Nephron progenitor cell (in vitro differentiated cells): Measurements from ENCODE around the gene GBX1.

Experiments
- DNase-seq: peaks from one replicate; pipeline ENCODE4 v3.0.0; 2021
- H3K27ac Mint-ChIP-seq: 2 replicates; pipeline ENCODE4 v1.8.0; 2021; ENCODE audit warnings: mild to moderate bottlenecking, moderate library complexity, mixed read lengths
- H3K27me3 Mint-ChIP-seq: 2 replicates; pipeline ENCODE4 v1.8.0; 2021; ENCODE audit warnings: mild to moderate bottlenecking, low read depth, mixed read lengths; ENCODE audit not compliant: poor library complexity
- H3K36me3 Mint-ChIP-seq: 2 replicates; pipeline ENCODE4 v1.8.0; 2021; ENCODE audit warnings: low read depth, mixed read lengths
- H3K4me1 Mint-ChIP-seq: 2 replicates; pipeline ENCODE4 v1.8.0; 2021; ENCODE audit warnings: mixed read lengths
- H3K4me3 Mint-ChIP-seq: 2 replicates; pipeline ENCODE4 v1.8.0; 2021; ENCODE audit warnings: mild to moderate bottlenecking, moderate library complexity, mixed read lengths
- H3K9me3 Mint-ChIP-seq: 2 replicates; pipeline ENCODE4 v1.8.0; 2021; ENCODE audit warnings: mild to moderate bottlenecking, moderate library complexity, mixed read lengths
- CTCF ChIP-seq: fragments of 200-600 bp; sonication (generic); IDR thresholded peaks from 2 replicates; pipeline ENCODE4 v1.5.0; 2021; ENCODE audit warnings: antibody characterized with exemption

Gene GBX1

GRCh38 chr7:151117565-151117964 is 49.9 kb downstream of the GBX1 start:
- Mint-ChIP-seq H3K27me3 (peaks cover 47% of the 10 kb centered on the region), H3K27ac (no peak overlapping the region), H3K9me3 (no peaks in the 10 kb centered on the region), H3K4me1 (peaks cover 21% of the 10 kb centered on the region), H3K4me3 (no peak overlapping the region), H3K36me3 (peaks cover 32% of the 10 kb centered on the region)
- DNase-seq, result no peak
- no peak for TF ChIP-seq CTCF

GRCh38 chr7:151116603-151117440 is 50.7 kb downstream of the GBX1 start:
- H3K4me1 Mint-ChIP-seq, result peaks cover 28% of the 10 kb centered on the region
- peaks cover 31% of the 10 kb centered on the region for H3K36me3 Mint-ChIP-seq
- peaks cover 53% of the 10 kb centered on the region for H3K27me3 Mint-ChIP-seq
- no peak for TF ChIP-seq CTCF
- no peak overlapping the region for H3K27ac Mint-ChIP-seq
- DNase-seq, result no peak
- no peaks in the 10 kb centered on the region for H3K9me3 Mint-ChIP-seq
- H3K4me3 Mint-ChIP-seq, result no peak overlapping the region

- DNase-seq, result no peak
- no peak for TF ChIP-seq CTCF
- Mint-ChIP-seq H3K4me3 (peak overlapping the region; percentile 71), H3K9me3 (no peaks in the 10 kb centered on the region), H3K4me1 (peaks cover 30% of the 10 kb centered on the region), H3K27me3 (peaks cover 55% of the 10 kb centered on the region), H3K36me3 (peaks cover 23% of the 10 kb centered on the region), H3K27ac (no peak overlapping the region)
These were observed 51.6 kb downstream of the GBX1 start for GRCh38 chr7:151115836-151116418.

- peaks cover 30% of the 10 kb centered on the region for H3K4me1 Mint-ChIP-seq
- H3K36me3 Mint-ChIP-seq, result peaks cover 16% of the 10 kb centered on the region
- no peak for TF ChIP-seq CTCF
- peak overlapping the region; percentile 71 for H3K4me3 Mint-ChIP-seq
- H3K27ac Mint-ChIP-seq, result no peak overlapping the region
- peak; percentile 69 for DNase-seq
- H3K9me3 Mint-ChIP-seq, result no peaks in the 10 kb centered on the region
- peaks cover 50% of the 10 kb centered on the region for H3K27me3 Mint-ChIP-seq
These were observed 52.2 kb downstream of the GBX1 start for GRCh38 chr7:151115121-151115835.

GRCh38 chr7:151114151-151115090 is 53.1 kb downstream of the GBX1 start:
- no peak for TF ChIP-seq CTCF
- Mint-ChIP-seq H3K27ac (no peak overlapping the region), H3K4me1 (peaks cover 33% of the 10 kb centered on the region), H3K4me3 (peak overlapping the region; percentile 73), H3K27me3 (peaks cover 53% of the 10 kb centered on the region), H3K9me3 (no peaks in the 10 kb centered on the region), H3K36me3 (peaks cover 11% of the 10 kb centered on the region)
- DNase-seq, result peak; percentile 56
